IPS DF 6.9 (cell line): ENCODE measurements around the gene ZNF396.

ENCODE experiments used
- DNase-seq: peaks from one replicate; pipeline ENCODE4 v3.0.0-alpha.2; 2013; ENCODE audit warnings: low read depth, low spot score
- H3K27ac ChIP-seq: one replicate; pipeline ENCODE4 v1.5.1; 2013; ENCODE audit warnings: low read length, control low read depth
- H3K27me3 ChIP-seq: 2 replicates; pipeline ENCODE4 v1.6.1; 2013; ENCODE audit warnings: mild to moderate bottlenecking, low read length; ENCODE audit not compliant: control insufficient read depth, insufficient read depth
- H3K36me3 ChIP-seq: 2 replicates; pipeline ENCODE4 v1.6.1; 2013; ENCODE audit warnings: low read length; ENCODE audit not compliant: control insufficient read depth, insufficient read depth
- H3K4me1 ChIP-seq: 2 replicates; pipeline ENCODE4 v1.6.1; 2013; ENCODE audit warnings: low read length; ENCODE audit not compliant: control insufficient read depth, insufficient read depth
- H3K4me3 ChIP-seq: 2 replicates; pipeline ENCODE4 v1.5.1; 2013; ENCODE audit warnings: mild to moderate bottlenecking, low read length
- H3K9me3 ChIP-seq: 2 replicates; pipeline ENCODE4 v1.6.1; 2013; ENCODE audit warnings: low read length, inconsistent platforms; ENCODE audit not compliant: control insufficient read depth, insufficient read depth
- WGBS: extraction: QIAGEN DNeasy Blood & Tissue Kit; methylation state at CpG from one replicate; pipeline ENCODE4 v1.1.7; 2013; ENCODE audit warnings: mixed read lengths, missing lambda C conversion rate; ENCODE audit not compliant: insufficient read length, insufficient coverage; 5-methylcytosine and 5-hydroxymethylcytosine counted together

Gene ZNF396

DNA sequence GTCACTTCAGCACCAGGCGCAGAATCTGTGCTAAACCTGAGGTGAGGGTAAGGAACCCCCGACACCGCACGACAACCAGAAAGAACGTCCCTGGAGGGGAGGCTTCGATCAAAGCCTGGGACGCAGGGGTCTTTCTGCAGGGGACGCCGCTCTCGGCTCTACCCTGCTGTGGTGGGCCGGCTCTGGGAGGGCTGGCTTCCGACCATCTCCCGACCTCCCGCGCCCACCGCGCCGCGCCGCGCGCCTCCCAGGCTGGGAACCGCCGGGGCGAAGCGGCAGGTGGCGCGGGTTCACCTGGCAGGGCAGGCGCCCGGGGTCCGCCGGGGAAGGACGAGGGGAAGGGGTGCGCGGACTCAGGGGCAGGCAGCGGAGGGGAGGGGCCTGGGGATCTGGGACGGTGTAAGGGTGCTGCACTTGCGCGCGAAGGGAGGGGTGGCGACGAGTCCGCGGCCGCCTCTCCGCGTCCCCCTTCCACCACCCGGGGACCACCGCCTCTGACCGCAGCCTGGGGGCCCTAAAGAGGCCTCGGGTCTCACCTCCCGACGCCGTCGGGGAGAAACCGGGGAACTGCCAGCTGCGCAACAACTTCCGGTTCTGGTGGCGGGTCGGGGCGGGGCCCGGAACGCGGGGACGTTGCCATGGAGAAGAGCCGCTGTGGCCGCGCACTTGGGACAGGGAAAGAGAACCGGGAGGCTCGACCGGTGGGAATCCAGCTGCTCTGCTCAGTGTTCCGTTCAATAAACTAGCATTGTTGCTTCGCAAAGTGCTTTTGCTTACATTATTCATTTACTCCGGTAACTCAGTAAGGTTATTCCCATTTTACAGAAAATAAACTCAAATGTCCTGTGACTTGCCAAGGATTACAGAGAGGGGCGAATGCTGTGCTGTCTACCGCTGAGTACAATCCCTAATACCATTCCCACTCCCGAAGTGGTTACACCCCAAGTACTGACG is at the start of gene ZNF396:
Gene ZNF396, minus strand, starts transcription at position 596 of the 954 bp plus-strand sequence. CDS start 3,045 bp downstream, outside the sequence.
- no peak for DNase-seq
- Histone ChIP-seq H3K27ac (no peak within 1 kb of the TSS), H3K9me3 (no peaks in the 10 kb centered on the region), H3K27me3 (no peaks in the 10 kb centered on the region), H3K4me3 (peak within 1 kb of the TSS; percentile 67), H3K4me1 (no peaks in the 10 kb centered on the region), H3K36me3 (no peaks in the 10 kb centered on the region)
- no CpG with 5 or more reads among the region's 78 CpGs for WGBS

DNA sequence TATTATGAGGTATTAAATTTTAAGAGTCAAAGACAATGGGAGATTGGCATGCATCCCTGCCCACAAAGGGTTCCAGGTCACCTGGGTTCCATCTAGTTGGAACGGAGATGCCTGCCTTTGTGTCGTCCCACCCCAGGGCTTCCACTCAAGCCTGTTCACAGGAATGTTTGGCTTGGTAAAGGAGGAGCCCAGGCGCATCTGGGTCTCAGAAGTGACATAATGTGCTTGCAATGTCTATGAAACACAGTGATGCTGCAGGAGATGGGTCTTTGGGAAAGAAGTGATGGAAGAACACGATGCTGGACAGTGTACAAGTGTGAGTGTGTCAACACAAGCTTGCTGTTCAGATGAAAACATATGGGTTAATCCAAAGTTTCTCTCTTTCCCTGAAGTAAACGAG is 49.6 kb upstream of the ZNF396 start:
- H3K27me3 ChIP-seq, result no peaks in the 10 kb centered on the region
- no peaks in the 10 kb centered on the region for H3K4me1 ChIP-seq
- H3K36me3 ChIP-seq, result no peaks in the 10 kb centered on the region
- DNase-seq, result no peak
- H3K4me3 ChIP-seq, result no peak overlapping the region
- no CpG with 5 or more reads among the region's 5 CpGs for WGBS
- no peaks in the 10 kb centered on the region for H3K9me3 ChIP-seq
- H3K27ac ChIP-seq, result no peak overlapping the region

DNA sequence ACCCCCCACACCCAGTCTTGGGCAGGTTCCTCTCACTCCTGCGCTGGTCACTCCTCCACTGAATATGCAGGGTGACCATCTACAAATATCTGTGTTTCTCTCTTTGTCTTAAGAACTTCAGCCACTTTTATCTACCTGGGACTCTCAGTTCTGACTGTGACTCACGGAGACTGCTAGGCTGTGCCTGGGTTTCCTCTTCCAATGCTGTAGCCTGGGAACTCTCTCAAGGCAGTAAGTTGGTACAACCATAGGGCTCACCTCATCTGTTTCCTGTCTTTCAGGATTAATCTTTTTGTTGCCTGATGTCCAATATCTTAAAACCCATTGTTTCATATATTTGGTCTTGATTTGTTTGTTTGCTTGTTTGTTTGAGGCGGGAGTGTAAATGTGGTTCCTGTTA is 47.2 kb upstream of the ZNF396 start:
- Histone ChIP-seq H3K4me3 (no peak overlapping the region), H3K4me1 (no peaks in the 10 kb centered on the region), H3K36me3 (no peaks in the 10 kb centered on the region), H3K9me3 (no peaks in the 10 kb centered on the region), H3K27me3 (no peaks in the 10 kb centered on the region), H3K27ac (no peak overlapping the region)
- WGBS, result no CpG with 5 or more reads among the region's 3 CpGs
- no peak for DNase-seq

DNA sequence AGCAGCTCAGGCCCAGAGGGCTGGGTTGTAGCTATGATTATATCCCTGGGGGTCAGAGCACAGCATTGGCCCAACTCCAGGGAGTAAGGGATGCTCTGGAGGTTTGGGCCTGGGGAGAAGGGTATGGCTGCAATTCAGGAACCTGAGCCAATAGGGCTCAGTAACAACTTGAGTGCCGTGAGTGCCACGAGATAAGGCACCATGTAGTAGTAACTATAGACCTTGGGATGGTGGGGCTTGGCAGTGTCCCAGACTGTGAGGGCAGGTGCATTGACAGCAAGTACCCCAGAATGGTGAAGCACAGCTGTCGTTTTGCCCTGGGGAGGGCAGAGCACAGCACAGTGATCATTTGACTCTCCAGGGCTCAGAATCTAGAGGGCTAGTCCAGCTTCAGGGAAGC is 45.1 kb upstream of the ZNF396 start:
- Histone ChIP-seq H3K9me3 (no peaks in the 10 kb centered on the region), H3K4me1 (no peaks in the 10 kb centered on the region), H3K27me3 (no peaks in the 10 kb centered on the region), H3K36me3 (no peaks in the 10 kb centered on the region), H3K4me3 (no peak overlapping the region), H3K27ac (no peak overlapping the region)
- WGBS, result no CpG with 5 or more reads among the region's 3 CpGs
- no peak for DNase-seq

DNA sequence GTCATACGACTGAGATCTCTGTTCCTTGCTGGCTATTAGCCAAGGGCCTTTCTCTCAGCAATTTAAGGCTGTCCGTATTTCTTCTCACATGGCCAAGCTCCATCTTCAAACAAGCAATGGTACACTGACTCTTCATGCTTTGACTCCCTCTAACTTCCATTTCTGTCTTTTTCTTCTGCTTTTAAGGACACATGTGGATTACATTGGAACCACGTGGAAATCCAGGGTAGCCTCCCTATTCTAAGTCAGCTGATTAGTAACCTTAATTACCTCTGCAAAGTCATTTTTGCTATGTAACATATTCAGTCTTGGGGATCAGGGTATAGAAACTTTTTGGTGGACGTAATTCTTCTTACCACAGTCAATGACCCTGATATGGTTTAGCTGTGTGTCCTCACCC is 41.5 kb upstream of the ZNF396 start:
- Histone ChIP-seq H3K27me3 (no peaks in the 10 kb centered on the region), H3K9me3 (no peaks in the 10 kb centered on the region; the same call in 1 of the 2 replicates), H3K4me3 (no peak overlapping the region), H3K36me3 (no peaks in the 10 kb centered on the region), H3K27ac (no peak overlapping the region), H3K4me1 (no peaks in the 10 kb centered on the region)
- DNase-seq, result no peak
- no CpG with 5 or more reads among the region's 4 CpGs for WGBS

DNA sequence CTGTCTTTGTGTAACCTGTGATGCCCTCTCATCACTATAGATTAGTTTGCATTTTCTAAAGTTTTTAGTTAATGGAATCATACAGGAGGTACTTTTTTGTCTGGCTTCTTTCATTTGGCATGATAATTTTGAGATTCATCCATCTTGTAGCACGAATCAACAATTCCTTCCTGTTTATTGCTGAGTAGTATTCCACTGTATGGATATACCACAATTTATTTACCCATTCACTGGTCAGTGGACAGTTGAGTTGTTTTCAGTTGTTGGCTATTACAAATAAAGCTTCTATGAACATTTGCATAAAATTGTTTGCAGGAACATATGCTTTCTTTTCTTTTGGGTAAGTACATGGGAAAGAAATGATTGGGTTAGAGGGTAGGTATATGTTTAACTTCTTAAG is 40.1 kb upstream of the ZNF396 start:
- Histone ChIP-seq H3K27ac (no peak overlapping the region), H3K9me3 (no peaks in the 10 kb centered on the region; the same call in 1 of the 2 replicates), H3K36me3 (no peaks in the 10 kb centered on the region), H3K4me3 (no peak overlapping the region), H3K4me1 (no peaks in the 10 kb centered on the region), H3K27me3 (no peaks in the 10 kb centered on the region)
- WGBS, result no CpG with 5 or more reads among the region's 1 CpG
- no peak for DNase-seq

DNA sequence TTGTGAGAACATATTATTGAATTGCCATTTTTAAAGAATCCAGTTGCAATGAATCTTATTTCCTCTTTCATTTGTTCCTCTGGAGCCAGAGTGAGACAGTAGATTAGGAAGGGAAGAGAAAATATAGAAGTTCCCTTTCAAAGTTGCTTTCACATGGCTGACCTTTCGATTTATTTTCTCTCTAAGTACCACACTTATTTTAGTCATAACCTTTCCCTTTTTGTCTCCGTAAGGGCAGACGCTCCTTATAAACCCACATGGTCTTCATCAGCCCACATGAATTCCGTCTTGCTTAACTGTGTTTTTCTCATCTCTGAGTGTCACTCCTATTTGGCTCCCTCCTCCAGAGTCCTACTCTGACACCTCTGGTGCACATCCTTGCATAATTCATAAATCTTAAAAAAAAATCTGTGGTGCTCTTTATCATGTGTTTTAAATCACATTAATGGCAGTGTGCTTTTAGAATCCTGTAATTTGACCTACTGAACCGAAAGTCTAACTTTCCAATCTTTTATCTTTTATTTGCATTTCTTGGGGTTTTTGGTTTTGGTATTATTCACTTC is 38.5 kb upstream of the ZNF396 start:
- no peak overlapping the region for H3K4me3 ChIP-seq
- no peaks in the 10 kb centered on the region for H3K4me1 ChIP-seq
- no peaks in the 10 kb centered on the region; the same call in 1 of the 2 replicates for H3K9me3 ChIP-seq
- H3K27ac ChIP-seq, result no peak overlapping the region
- no peaks in the 10 kb centered on the region for H3K27me3 ChIP-seq
- no CpG with 5 or more reads among the region's 5 CpGs for WGBS
- DNase-seq, result no peak
- H3K36me3 ChIP-seq, result no peaks in the 10 kb centered on the region

DNA sequence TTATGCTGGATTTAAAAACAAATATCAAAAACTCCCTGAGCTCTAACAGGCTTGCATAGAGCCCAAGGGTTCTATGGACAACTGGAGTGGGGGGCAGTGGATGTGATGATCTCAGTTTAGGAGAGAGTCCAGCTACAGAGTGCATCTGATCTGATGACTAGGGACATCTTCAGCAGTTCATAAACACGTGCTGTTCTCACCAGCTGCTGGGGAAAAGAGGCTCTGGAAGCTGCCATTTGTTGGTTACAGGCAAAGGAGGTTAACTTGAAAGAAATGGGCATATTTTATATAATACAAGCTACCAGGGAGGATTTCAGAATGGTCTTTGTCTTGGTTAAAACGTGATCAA is 36.0 kb upstream of the ZNF396 start:
- no peaks in the 10 kb centered on the region for H3K36me3 ChIP-seq
- no peaks in the 10 kb centered on the region; the same call in 1 of the 2 replicates for H3K9me3 ChIP-seq
- no peaks in the 10 kb centered on the region for H3K4me1 ChIP-seq
- DNase-seq, result no peak
- no peaks in the 10 kb centered on the region for H3K27me3 ChIP-seq
- no CpG with 5 or more reads among the region's 2 CpGs for WGBS
- no peak overlapping the region for H3K27ac ChIP-seq
- no peak overlapping the region for H3K4me3 ChIP-seq

DNA sequence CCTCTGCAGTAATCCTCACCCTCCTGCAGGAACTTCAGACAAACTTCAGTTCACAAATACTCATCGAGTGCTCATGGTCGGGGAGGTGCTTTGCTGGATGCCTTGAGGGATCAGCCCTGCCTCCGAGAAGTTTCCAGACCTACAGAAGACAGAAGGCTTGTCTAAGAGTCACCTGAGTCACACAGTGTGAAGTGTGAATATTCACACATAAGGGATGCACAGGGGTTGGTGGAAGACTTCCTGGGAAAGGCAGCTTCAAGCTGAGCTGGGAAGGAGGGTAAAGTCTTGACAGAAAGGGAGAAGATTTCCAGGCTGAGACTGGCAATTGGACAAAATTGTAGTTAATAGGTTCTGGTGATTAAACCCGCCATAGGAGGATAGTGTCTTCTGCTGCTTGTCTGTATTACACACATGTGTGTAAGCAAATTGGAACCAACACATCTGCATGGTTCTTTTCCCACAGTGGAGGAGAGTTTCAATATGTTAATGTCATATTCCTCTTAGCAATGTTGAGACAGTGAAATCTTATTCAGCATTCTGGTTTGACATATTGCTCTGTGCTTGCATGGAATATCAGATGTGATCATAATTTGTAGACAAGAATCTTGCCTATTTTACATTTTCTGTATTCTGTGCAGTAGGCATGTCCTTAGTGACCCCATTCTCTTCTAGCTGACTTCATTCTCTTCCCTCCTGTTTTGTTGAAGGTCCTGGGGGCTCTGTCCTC is 34.7 kb upstream of the ZNF396 start:
- Histone ChIP-seq H3K4me1 (no peaks in the 10 kb centered on the region), H3K27ac (no peak overlapping the region), H3K4me3 (no peak overlapping the region), H3K27me3 (no peaks in the 10 kb centered on the region), H3K36me3 (no peaks in the 10 kb centered on the region), H3K9me3 (no peaks in the 10 kb centered on the region; the same call in 1 of the 2 replicates)
- DNase-seq, result no peak
- WGBS, result no CpG with 5 or more reads among the region's 4 CpGs

DNA sequence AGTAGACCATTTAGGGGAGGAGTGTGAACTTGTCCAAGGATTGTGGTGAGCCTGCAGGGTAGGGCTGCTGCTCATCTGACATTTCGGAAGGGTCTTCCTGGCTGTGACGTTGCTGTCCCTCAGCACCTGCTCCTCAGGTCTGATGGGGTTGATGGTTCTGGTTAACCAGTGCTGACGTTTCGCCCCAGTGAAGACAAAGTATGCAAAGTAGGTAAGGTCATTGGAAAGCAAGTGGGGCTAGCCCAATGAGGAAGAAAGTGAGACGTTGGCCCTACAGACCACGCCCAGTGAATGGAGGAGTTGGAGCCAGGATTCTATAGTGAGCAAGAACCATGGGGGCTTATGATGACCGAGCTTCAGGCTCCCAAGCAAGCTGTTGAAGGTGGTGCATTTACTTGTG is 33.4 kb upstream of the ZNF396 start:
- H3K27ac ChIP-seq, result no peak overlapping the region
- H3K4me3 ChIP-seq, result no peak overlapping the region

More for the DNA sequence above, 33.4 kb upstream of the ZNF396 start:
- H3K36me3 ChIP-seq, result no peaks in the 10 kb centered on the region
- no peaks in the 10 kb centered on the region for H3K4me1 ChIP-seq
- no peaks in the 10 kb centered on the region for H3K27me3 ChIP-seq
- H3K9me3 ChIP-seq, result no peaks in the 10 kb centered on the region
- no CpG with 5 or more reads among the region's 7 CpGs for WGBS
- DNase-seq, result no peak
